GM12878 (cell line): ENCODE measurements around the gene NFAT5. TPM values are rescaled to one million over a fixed set of nuclear protein-coding genes. Genes with fewer than 3 reads are reported as not detected.
"Not testable (repeated sequence)": the region's sequence is repeated elsewhere in the genome, so short reads cannot be mapped to it uniquely, and the experiment has no call there.

Experiments used
- ATAC-seq: fragments of 200-7000 bp; cut with Tn5 transposase; 3 replicates; pipeline ENCODE4 v1.9.1; 2020; ENCODE audit warnings: mild to moderate bottlenecking, moderate library complexity
- BruUV-seq: library from RNA; stranded (reverse); fragments of 400-500 nt; replicated peaks from 2 replicates; lab custom pipeline; 2021; lab: Mats Ljungman, UMichigan
- CTCF ChIA-PET: fragments of 300-600 bp; sonication (Branson Sonifier 250); formaldehyde crosslinking; extraction: SDS; loops from one replicate; lab custom pipeline; 2021; ENCODE audit warnings: inconsistent platforms; lab: Yijun Ruan, JAX
- POLR2A ChIA-PET: fragments of 350-600 bp; formaldehyde crosslinking; extraction: SDS; loops from one replicate; lab custom pipeline; 2021; ENCODE audit warnings: inconsistent platforms; lab: Charles Lee
- RAD21 ChIA-PET: fragments of 300-600 bp; sonication (Branson Sonifier 250); formaldehyde crosslinking; loops from one replicate; lab custom pipeline; 2023; ENCODE audit warnings: antibody characterized with exemption; ENCODE audit not compliant: unreplicated experiment; lab: Charles Lee
- SMC1A ChIA-PET: fragments of 300-600 bp; sonication (Branson Sonifier 250); formaldehyde crosslinking; loops from one replicate; lab custom pipeline; 2023; ENCODE audit not compliant: unreplicated experiment, uncharacterized antibody; lab: Charles Lee
- DNase-seq: peaks from one replicate; pipeline ENCODE4 v3.0.0-alpha.2; 2011; ENCODE audit warnings: low read depth, low spot score
- FAIRE-seq: peaks from 3 replicates; lab custom pipeline; 2011; peaks lifted over from hg19 to GRCh38; lab: Jason Lieb, UNC
- H2AFZ ChIP-seq: 2 replicates; pipeline ENCODE4 v1.6.0; 2011; ENCODE audit warnings: low read depth, low read length, control low read depth; ENCODE audit not compliant: control insufficient read depth
- H3K27ac ChIP-seq: 2 replicates; pipeline ENCODE4 v1.5.1; 2011; ENCODE audit warnings: control low read depth; ENCODE audit not compliant: control insufficient read depth, insufficient read depth
- H3K27me3 ChIP-seq, 2 experiments: replicated peaks in 1 of 2; 2 replicates each; pipeline versions ENCODE4 v1.6.0 to v1.6.1; 2011; ENCODE audit warnings: low read length in 1 of 2; ENCODE audit not compliant: control insufficient read depth in 2 of 2, insufficient read depth in 2 of 2
- H3K36me3 ChIP-seq, 2 experiments: 2 replicates each; pipeline ENCODE4 v1.5.1; 2011; ENCODE audit warnings: low read length in 1 of 2; ENCODE audit not compliant: control insufficient read depth in 2 of 2, insufficient read depth in 2 of 2
- H3K4me1 ChIP-seq: 2 replicates; pipeline ENCODE4 v1.6.1; 2011; ENCODE audit warnings: mild to moderate bottlenecking, low read length, moderate library complexity, mixed read lengths; ENCODE audit not compliant: control insufficient read depth, insufficient read depth
- H3K4me2 ChIP-seq: 2 replicates; pipeline ENCODE4 v1.6.0; 2011; ENCODE audit warnings: control low read depth; ENCODE audit not compliant: control insufficient read depth, insufficient read depth
- H3K4me3 ChIP-seq: fragments of 200-600 bp; sonication (generic); 2 replicates; pipeline ENCODE4 v1.5.1; 2016
- H3K79me2 ChIP-seq: 2 replicates; pipeline ENCODE4 v1.6.0; 2011; ENCODE audit warnings: low read length; ENCODE audit not compliant: control insufficient read depth, insufficient read depth
- H3K9ac ChIP-seq: 2 replicates; pipeline ENCODE4 v1.8.0; 2011; ENCODE audit warnings: low read length, control low read depth, mixed read lengths; ENCODE audit not compliant: control insufficient read depth, insufficient read depth
- H3K9me3 ChIP-seq: replicated peaks from 3 replicates; pipeline ENCODE4 v1.5.1; 2011; ENCODE audit warnings: mild to moderate bottlenecking, low read length; ENCODE audit not compliant: control insufficient read depth, insufficient read depth
- H4K20me1 ChIP-seq: 2 replicates; pipeline ENCODE4 v1.6.0; 2011; ENCODE audit not compliant: control insufficient read depth, insufficient read depth
- WGBS: methylation state at CpG from one replicate; pipeline ENCODE4 v1.1.6; 2016; ENCODE audit warnings: low lambda C conversion rate; ENCODE audit not compliant: insufficient replicate concordance, insufficient coverage; ENCODE audit errors: missing lambda C conversion rate; 5-methylcytosine and 5-hydroxymethylcytosine counted together
- in situ Hi-C: fragments of 300-500 bp; cut with MboI; formaldehyde crosslinking; loops from 9 replicates; pipeline ENCODE4 v1.14.3; 2018; ENCODE audit warnings: mixed read lengths
- intact Hi-C: fragments of 100-400 bp; cut with micrococcal nuclease; formaldehyde crosslinking; loops from one replicate; pipeline ENCODE4 v1.14.2; 2022; ENCODE audit not compliant: unreplicated experiment
- polyA plus RNA-seq, 11 experiments: library from polyadenylated mRNA; depleted of rRNA in 4 of 11; unstranded in 6 of 11; stranded (reverse) in 5 of 11; fragments of >200 nt; fragmentation: Nextera tagmentation in 4 of 11; fragmentation: Illumina TruSeq in 1 of 11; extraction: Ambion mirVana in 4 of 11; extraction: Trizol in 1 of 11; gene quantifications; 1 replicate in 1 of 11; 2 replicates in 10 of 11; pipeline versions ENCODE4 v1.2.1 to v1.2.3, GENCODE V29; 2011 to 2016; ENCODE audit warnings: inconsistent platforms in 2 of 11, missing spikeins in 2 of 11, low read depth in 1 of 11
- total RNA-seq, 4 experiments: library from RNA; depleted of rRNA in 3 of 4; stranded (reverse); fragments of >200 nt in 3 of 4; fragmentation: Illumina TruSeq in 1 of 4; extraction: Trizol in 1 of 4; gene quantifications; 2 replicates each; pipeline versions ENCODE4 v1.2.1 to v1.2.3, GENCODE V29; 2013 to 2021
- TF ChIP-seq, protein P1 (sequence below): fragments of 450-650 bp; IDR thresholded peaks from 2 replicates; pipeline ENCODE4 v1.6.1; 2016; ENCODE audit warnings: mild to moderate bottlenecking

The NFAT5 gene
- total and polyA plus RNA-seq, 10 of the 15 experiments (the other 5 are each of a cell fraction or from before 2014, with no cell fraction given), result 0.58 to 31.5 (median 12.7) TPM

DNA sequence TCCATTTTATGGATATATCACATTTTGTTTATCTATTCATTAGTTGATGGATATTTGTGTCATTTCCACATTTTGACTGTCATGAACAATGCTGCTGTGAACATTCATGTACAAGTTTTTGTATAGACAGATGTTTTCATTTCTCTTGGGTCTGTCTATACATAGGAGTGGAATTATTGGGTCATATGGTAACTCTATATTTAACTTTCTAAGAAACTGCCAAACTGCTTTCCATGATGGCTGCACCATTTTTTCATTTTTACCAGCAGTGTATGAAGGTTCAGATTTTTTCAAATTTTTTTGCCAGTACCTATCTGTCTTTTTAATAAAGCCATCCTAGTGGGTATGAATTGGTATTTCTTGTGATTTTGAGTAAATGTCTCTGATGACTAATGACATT lies 15.5 kb downstream of the NFAT5 start (continued):
- TF ChIP-seq, protein P1, sequence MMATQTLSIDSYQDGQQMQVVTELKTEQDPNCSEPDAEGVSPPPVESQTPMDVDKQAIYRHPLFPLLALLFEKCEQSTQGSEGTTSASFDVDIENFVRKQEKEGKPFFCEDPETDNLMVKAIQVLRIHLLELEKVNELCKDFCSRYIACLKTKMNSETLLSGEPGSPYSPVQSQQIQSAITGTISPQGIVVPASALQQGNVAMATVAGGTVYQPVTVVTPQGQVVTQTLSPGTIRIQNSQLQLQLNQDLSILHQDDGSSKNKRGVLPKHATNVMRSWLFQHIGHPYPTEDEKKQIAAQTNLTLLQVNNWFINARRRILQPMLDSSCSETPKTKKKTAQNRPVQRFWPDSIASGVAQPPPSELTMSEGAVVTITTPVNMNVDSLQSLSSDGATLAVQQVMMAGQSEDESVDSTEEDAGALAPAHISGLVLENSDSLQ, result no peak

DNA sequence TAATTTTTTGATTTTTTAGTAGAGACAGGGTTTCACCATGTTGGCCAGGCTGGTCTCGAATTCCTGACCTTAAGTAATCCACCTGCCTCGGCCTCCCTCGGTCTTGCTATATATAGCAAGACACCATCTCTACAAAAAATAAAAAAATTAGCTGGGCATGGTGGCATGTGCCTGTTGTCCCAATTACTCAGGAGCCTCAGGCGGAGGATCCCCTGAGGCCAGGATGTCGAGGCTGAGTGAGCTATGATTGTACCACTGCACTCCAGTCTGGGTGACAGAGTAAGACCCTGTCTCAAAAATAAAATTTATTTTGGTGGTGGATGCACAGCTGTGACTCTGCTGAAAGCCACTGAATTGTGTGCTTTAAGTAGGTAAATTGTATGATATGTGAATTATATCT lies 18.7 kb downstream of the NFAT5 start:
- H3K4me2 ChIP-seq, intact Hi-C loops, H3K4me3 ChIP-seq, H3K9me3 ChIP-seq, H2AFZ ChIP-seq, ATAC-seq, FAIRE-seq, H3K36me3 ChIP-seq, H3K27ac ChIP-seq, in situ Hi-C loops, H3K27me3 ChIP-seq, BruUV-seq, H4K20me1 ChIP-seq, DNase-seq, H3K9ac ChIP-seq: not testable (repeated sequence)
- SMC1A ChIA-PET, result interaction anchor here (0.6 to 2.4 kb wide), 4 partner anchors 8 to 20 kb away, joined by 3 to 14 read pairs (median 6); no protein-coding TSS in a partner anchor
- POLR2A ChIA-PET, result interaction anchor here (2.0 kb wide), 1 partner anchor 20 kb away, joined by 5 read pairs; no protein-coding TSS in a partner anchor
- CTCF ChIA-PET, result interaction anchor here (1.2 kb wide), 2 partner anchors 17 to 188 kb away, joined by 4 to 5 read pairs; no protein-coding TSS in a partner anchor
- peaks cover 63% of the 10 kb centered on the region for H3K79me2 ChIP-seq
- H3K4me1 ChIP-seq, result peaks cover 12% of the 10 kb centered on the region; the same call in 1 of the 2 replicates
- RAD21 ChIA-PET, result interaction anchor here (1.5 kb wide), 1 partner anchor 20 kb away, joined by 3 read pairs; no protein-coding TSS in a partner anchor
- 99% methylated on average over 5 of the region's 5 CpGs for WGBS
